ENCODE measurements around the gene COL24A1. TPM values are rescaled to one million over a fixed set of nuclear protein-coding genes. Genes with fewer than 3 reads are reported as not detected.
"Not testable (repeated sequence)": the region's sequence is repeated elsewhere in the genome, so short reads cannot be mapped to it uniquely, and the experiment has no call there.

Gene COL24A1
- total RNA-seq, 1 experiment from 2014 or later, result not detected

GRCh38 chr1:85836736-85837135 is 319.8 kb downstream of the COL24A1 start:
- no peak for DNase-seq (ENCODE audit: unreplicated experiment)
- intact Hi-C loops (cut with micrococcal nuclease), result no loop called here
- Mint-ChIP-seq H3K27me3 (ENCODE audit: insufficient read depth, unreplicated experiment) (peaks cover 27% of the 10 kb centered on the region), H3K36me3 (ENCODE audit: insufficient read depth, unreplicated experiment) (no peaks in the 10 kb centered on the region), H3K4me3 (ENCODE audit: unreplicated experiment) (no peak overlapping the region), H3K9me3 (ENCODE audit: unreplicated experiment) (peaks cover under 1% of the 10 kb centered on the region), H3K4me1 (ENCODE audit: insufficient read depth, unreplicated experiment) (no peaks in the 10 kb centered on the region), H3K27ac (ENCODE audit: low read depth, unreplicated experiment) (no peak overlapping the region)
- ChIA-PET CTCF (interaction anchor here (0.5 to 0.6 kb wide), 2 partner anchors 53 to 64 kb away, joined by 3 to 4 read pairs; no protein-coding TSS in a partner anchor), POLR2A (no interaction called here)
- BruUV-seq (replicated peaks), result no TSS peak
- TF ChIP-seq CTCF (IDR thresholded peaks at IDR 0.05; ENCODE audit: unreplicated experiment), result no peak

- POLR2A ChIA-PET; BruUV-seq (replicated peaks); H3K4me3 Mint-ChIP-seq (ENCODE audit: unreplicated experiment); CTCF ChIA-PET; DNase-seq (ENCODE audit: unreplicated experiment); H3K36me3 Mint-ChIP-seq (ENCODE audit: insufficient read depth, unreplicated experiment); H3K4me1 Mint-ChIP-seq (ENCODE audit: insufficient read depth, unreplicated experiment); H3K27ac Mint-ChIP-seq (ENCODE audit: low read depth, unreplicated experiment); intact Hi-C loops (cut with micrococcal nuclease): not testable (repeated sequence)
- Mint-ChIP-seq H3K27me3 (ENCODE audit: insufficient read depth, unreplicated experiment) (peaks cover 22% of the 10 kb centered on the region), H3K9me3 (ENCODE audit: unreplicated experiment) (peaks cover 15% of the 10 kb centered on the region)
These were observed 323.4 kb downstream of the COL24A1 start for GRCh38 chr1:85833165-85833564.

DNA sequence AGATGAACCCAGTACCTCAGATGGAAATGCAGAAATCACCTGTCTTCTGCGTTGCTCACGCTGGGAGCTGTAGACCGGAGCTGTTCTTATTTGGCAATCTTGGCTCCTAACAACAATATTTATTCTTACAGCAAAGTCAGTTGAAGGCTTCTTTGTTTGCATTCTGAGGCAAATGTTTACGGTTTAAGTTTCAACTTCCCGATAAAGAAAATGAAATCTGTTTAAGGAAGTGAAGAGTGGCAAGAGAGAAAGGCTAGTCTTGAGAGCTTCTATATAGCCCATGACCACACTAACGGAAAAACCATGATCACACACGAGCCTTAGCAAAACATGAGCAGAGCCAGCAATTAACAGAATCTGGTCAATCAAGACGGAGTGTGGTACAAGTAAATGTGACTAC is 325.7 kb downstream of the COL24A1 start:
- intact Hi-C loops (cut with micrococcal nuclease), result no loop called here
- POLR2A ChIA-PET, result no interaction called here
- Mint-ChIP-seq H3K4me3 (ENCODE audit: unreplicated experiment) (no peak overlapping the region), H3K36me3 (ENCODE audit: insufficient read depth, unreplicated experiment) (no peaks in the 10 kb centered on the region), H3K4me1 (ENCODE audit: insufficient read depth, unreplicated experiment) (no peaks in the 10 kb centered on the region), H3K9me3 (ENCODE audit: unreplicated experiment) (peaks cover 15% of the 10 kb centered on the region), H3K27me3 (ENCODE audit: insufficient read depth, unreplicated experiment) (no peaks in the 10 kb centered on the region), H3K27ac (ENCODE audit: low read depth, unreplicated experiment) (no peak overlapping the region)
- DNase-seq (ENCODE audit: unreplicated experiment), result no peak
- CTCF ChIA-PET, result no interaction called here
- BruUV-seq (replicated peaks), result no TSS peak
- no peak for TF ChIP-seq CTCF (IDR thresholded peaks at IDR 0.05; ENCODE audit: unreplicated experiment)

GRCh38 chr1:85824066-85824840 is 332.3 kb downstream of the COL24A1 start:
- peaks cover under 1% of the 10 kb centered on the region for H3K9me3 Mint-ChIP-seq (ENCODE audit: unreplicated experiment)
- H3K36me3 Mint-ChIP-seq (ENCODE audit: insufficient read depth, unreplicated experiment), result no peaks in the 10 kb centered on the region
- CTCF ChIA-PET, result interaction anchor here (0.7 kb wide), 1 partner anchor 213 kb away, joined by 3 read pairs; no protein-coding TSS in a partner anchor
- intact Hi-C loops (cut with micrococcal nuclease), result no loop called here
- no TSS peak for BruUV-seq (replicated peaks)
- no peak for TF ChIP-seq CTCF (IDR thresholded peaks at IDR 0.05; ENCODE audit: unreplicated experiment)
- no peak for DNase-seq (ENCODE audit: unreplicated experiment)
- H3K27ac Mint-ChIP-seq (ENCODE audit: low read depth, unreplicated experiment), result no peak overlapping the region
- H3K4me1 Mint-ChIP-seq (ENCODE audit: insufficient read depth, unreplicated experiment), result no peaks in the 10 kb centered on the region
- no peaks in the 10 kb centered on the region for H3K27me3 Mint-ChIP-seq (ENCODE audit: insufficient read depth, unreplicated experiment)
- POLR2A ChIA-PET, result no interaction called here
- H3K4me3 Mint-ChIP-seq (ENCODE audit: unreplicated experiment), result no peak overlapping the region

All from MCF 10A (cell line).